Measurements from ENCODE around the gene NPR2.
A peak's percentile ranks its signal among the peaks of the same experiment; 100 is the strongest.

The NPR2 gene

DNA sequence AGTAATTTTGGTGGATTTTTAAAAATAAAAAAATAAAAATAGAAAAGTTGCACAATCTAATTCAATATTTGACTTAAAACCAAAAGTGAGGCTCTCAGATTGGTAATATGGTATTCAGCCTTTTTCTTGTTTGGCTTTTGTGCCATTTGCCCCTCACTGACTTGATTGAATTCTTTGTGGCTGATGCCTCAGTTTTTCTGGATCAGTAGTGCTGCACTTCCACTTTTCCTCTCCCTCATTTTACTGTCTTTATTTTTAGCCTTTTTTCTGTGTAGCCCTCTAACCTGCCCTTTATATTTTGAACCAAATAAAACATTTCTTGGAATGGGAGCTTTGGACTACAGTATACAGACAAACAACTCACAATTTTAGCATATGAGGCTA, 33.5 kb upstream of the NPR2 start:
- H3K27me3 ChIP-seq = no peaks in the 10 kb centered on the region
- no peak for DNase-seq
- H3K4me3 ChIP-seq = no peak overlapping the region
- no peaks in the 10 kb centered on the region for H3K9me3 ChIP-seq
- peaks cover 3 to 23% (median 15%) of the 10 kb centered on the region in 3 donors for H3K36me3 ChIP-seq
- H3K4me1 ChIP-seq = peaks cover 4 to 47% (median 28%) of the 10 kb centered on the region in 4 donors
- peak overlapping the region; percentile 75 to 81 for H3K27ac ChIP-seq
- intact Hi-C loops (cut with DNase I; ENCODE audit: low total_unique reads) = no loop called here
- TF ChIP-seq, protein P1, sequence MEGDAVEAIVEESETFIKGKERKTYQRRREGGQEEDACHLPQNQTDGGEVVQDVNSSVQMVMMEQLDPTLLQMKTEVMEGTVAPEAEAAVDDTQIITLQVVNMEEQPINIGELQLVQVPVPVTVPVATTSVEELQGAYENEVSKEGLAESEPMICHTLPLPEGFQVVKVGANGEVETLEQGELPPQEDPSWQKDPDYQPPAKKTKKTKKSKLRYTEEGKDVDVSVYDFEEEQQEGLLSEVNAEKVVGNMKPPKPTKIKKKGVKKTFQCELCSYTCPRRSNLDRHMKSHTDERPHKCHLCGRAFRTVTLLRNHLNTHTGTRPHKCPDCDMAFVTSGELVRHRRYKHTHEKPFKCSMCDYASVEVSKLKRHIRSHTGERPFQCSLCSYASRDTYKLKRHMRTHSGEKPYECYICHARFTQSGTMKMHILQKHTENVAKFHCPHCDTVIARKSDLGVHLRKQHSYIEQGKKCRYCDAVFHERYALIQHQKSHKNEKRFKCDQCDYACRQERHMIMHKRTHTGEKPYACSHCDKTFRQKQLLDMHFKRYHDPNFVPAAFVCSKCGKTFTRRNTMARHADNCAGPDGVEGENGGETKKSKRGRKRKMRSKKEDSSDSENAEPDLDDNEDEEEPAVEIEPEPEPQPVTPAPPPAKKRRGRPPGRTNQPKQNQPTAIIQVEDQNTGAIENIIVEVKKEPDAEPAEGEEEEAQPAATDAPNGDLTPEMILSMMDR (IDR thresholded peaks at IDR 0.05) = no peak

DNA sequence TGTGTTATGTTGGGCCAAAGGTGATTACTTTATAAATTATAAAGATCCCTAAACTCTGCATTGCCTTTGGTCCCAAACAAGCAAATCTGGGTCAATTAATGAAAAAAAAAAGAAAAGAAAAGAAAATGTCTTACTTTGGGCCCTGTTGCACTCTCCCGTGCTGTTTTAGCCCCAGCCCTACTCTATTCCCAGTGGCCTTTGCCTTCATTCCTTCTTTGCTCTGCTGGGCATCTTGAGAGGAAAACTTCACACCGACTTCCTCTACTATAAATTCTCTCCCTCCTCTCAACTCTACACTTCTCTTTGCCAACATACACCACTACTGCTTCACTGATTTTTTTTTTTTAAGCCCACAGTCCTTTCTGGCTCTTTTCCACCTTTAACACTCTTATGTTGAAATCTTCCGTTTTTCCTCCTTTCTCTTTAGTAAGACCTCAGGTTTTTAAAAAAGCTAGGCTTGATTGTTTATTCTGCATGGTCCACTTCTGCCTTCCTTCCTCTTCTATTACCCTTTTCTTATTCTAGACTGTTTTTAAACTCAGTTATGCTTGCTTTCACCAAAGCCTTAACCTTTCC, 32.8 kb upstream of the NPR2 start:
- intact Hi-C loops (cut with DNase I; ENCODE audit: low total_unique reads) = no loop called here
- Histone ChIP-seq H3K4me3 (no peak overlapping the region), H3K9me3 (no peaks in the 10 kb centered on the region), H3K27me3 (no peaks in the 10 kb centered on the region), H3K4me1 (peaks cover 4 to 47% (median 28%) of the 10 kb centered on the region in 4 donors), H3K36me3 (peaks cover 0 to 16% (median 8%) of the 10 kb centered on the region in 3 donors), H3K27ac (peak overlapping the region; percentile 75 to 81)
- TF ChIP-seq, protein P1 (IDR thresholded peaks at IDR 0.05) = no peak
- no peak for DNase-seq

DNA sequence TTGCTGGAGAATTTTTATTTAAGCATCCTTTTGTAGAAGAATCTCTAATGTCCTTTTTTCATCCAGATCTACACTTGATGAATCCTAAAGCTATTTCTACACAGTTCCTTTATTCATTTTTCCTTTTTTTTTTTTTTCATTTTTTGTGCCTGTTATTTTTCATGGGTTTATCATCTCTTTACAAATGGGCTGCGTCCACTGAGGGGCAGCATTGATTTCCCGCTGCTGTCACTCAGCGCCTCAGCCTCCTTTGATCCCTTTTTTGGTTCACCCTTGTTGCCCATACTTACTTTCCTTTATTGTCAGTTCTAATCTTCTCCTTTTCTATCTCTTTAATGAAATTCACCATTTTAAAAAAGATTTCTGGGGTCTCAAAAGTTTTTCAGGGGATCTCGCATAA, 31.6 kb upstream of the NPR2 start:
- Histone ChIP-seq H3K27me3 (no peaks in the 10 kb centered on the region), H3K4me3 (no peak overlapping the region), H3K27ac (no peak overlapping the region), H3K4me1 (peaks cover 4 to 47% (median 28%) of the 10 kb centered on the region in 4 donors), H3K36me3 (peaks cover 0 to 4% (median 0%) of the 10 kb centered on the region in 3 donors), H3K9me3 (no peaks in the 10 kb centered on the region)
- intact Hi-C loops (cut with DNase I; ENCODE audit: low total_unique reads) = no loop called here
- DNase-seq = no peak
- TF ChIP-seq, protein P1 (IDR thresholded peaks at IDR 0.05) = no peak

DNA sequence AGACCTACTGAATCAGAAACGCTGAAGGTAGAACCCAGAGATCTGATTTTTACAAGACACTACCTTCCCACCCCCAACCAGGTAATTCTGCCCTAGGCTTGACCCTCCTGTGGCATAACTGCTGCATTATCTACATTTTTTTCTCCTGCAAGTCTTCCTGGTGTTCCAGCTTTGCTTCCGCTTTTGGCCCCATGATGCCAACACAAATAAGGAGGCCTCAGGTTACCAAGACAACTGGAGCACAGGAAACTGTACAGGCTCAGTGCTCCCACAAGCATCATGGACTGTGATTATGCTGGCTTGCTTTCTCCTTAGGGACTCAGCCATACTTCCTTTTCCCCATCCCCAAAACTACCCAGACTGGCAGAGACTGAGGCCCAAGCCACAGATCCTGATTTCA, 30.7 kb upstream of the NPR2 start:
- H3K4me1 ChIP-seq = peaks cover 4 to 47% (median 28%) of the 10 kb centered on the region in 4 donors
- no peaks in the 10 kb centered on the region for H3K36me3 ChIP-seq
- DNase-seq = peak in 1 of 2 donors; percentile 57
- TF ChIP-seq, protein P1 (IDR thresholded peaks at IDR 0.05) = no peak
- H3K4me3 ChIP-seq = no peak overlapping the region
- no peaks in the 10 kb centered on the region for H3K9me3 ChIP-seq
- no peaks in the 10 kb centered on the region for H3K27me3 ChIP-seq
- intact Hi-C loops (cut with DNase I; ENCODE audit: low total_unique reads) = no loop called here
- peak overlapping the region in 1 of 2 donors; percentile 7 for H3K27ac ChIP-seq

DNA sequence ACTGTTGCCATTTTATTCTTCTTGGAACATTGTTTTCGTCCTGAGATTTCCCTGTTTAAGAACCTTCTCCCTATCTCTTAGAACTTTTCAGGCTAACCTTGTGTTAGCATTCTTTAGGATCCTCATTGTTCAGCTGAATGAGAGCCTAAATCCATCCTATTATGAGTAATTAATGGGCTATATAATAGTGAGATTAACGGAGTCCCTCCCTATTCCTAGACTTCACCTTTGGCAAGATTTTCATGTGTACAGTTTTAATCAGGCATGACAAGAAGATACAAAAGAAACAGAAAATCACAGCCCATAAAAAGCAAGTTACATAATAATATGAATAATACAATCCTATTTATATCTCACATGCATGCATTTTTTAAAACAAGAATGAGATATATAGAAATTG, 28.2 kb upstream of the NPR2 start:
- intact Hi-C loops (cut with DNase I; ENCODE audit: low total_unique reads) = no loop called here
- no peak for DNase-seq
- no peaks in the 10 kb centered on the region for H3K9me3 ChIP-seq
- no peak overlapping the region for H3K27ac ChIP-seq
- H3K36me3 ChIP-seq = no peaks in the 10 kb centered on the region
- peaks cover 0 to 26% (median 10%) of the 10 kb centered on the region in 4 donors for H3K4me1 ChIP-seq
- TF ChIP-seq, protein P1 (IDR thresholded peaks at IDR 0.05) = no peak
- H3K4me3 ChIP-seq = no peak overlapping the region
- no peaks in the 10 kb centered on the region for H3K27me3 ChIP-seq
